Measurements from ENCODE around the gene SMARCC2.

SMARCC2 gene

GRCh38 chr12:56224102-56224701, 34.9 kb upstream of the SMARCC2 start, which contains the start of gene NABP2:
TSS of gene NABP2 (plus strand) at chr12:56224342. CDS start at chr12:56224857, 515 bp downstream.
- H3K27me3 ChIP-seq (ENCODE audit: insufficient read depth, low read length), result no peaks in the 10 kb centered on the region
- H3K27ac ChIP-seq (ENCODE audit: low read length), result peak within 1 kb of the TSS; percentile 46
- peaks cover 10% of the 10 kb centered on the region; the same call in 1 of the 2 replicates for H3K36me3 ChIP-seq (ENCODE audit: insufficient read depth, low read depth, low read length)
- H3K9me3 ChIP-seq (ENCODE audit: insufficient read depth, low read depth, low read length), result no peaks in the 10 kb centered on the region
- peaks cover 13% of the 10 kb centered on the region; the same call in 1 of the 2 replicates for H3K4me1 ChIP-seq (ENCODE audit: insufficient read depth, low read length)
- H3K4me3 ChIP-seq (ENCODE audit: low read length), result peak within 1 kb of the TSS; percentile 87
- H3K9ac ChIP-seq (ENCODE audit: low read depth, low read length), result peak within 1 kb of the TSS; percentile 88; the same call in 1 of the 2 replicates

- H3K4me1 ChIP-seq (ENCODE audit: insufficient read depth, low read length), result peaks cover 13% of the 10 kb centered on the region; the same call in 1 of the 2 replicates
- H3K9ac ChIP-seq (ENCODE audit: low read depth, low read length), result peak overlapping the region; percentile 64; the same call in 1 of the 2 replicates
- peak overlapping the region; percentile 50; the same call in 1 of the 2 replicates for H3K4me3 ChIP-seq (ENCODE audit: low read length)
- H3K27ac ChIP-seq (ENCODE audit: low read length), result peak overlapping the region; percentile 46
- H3K27me3 ChIP-seq (ENCODE audit: insufficient read depth, low read length), result no peaks in the 10 kb centered on the region
- peaks cover 10% of the 10 kb centered on the region; the same call in 1 of the 2 replicates for H3K36me3 ChIP-seq (ENCODE audit: insufficient read depth, low read depth, low read length)
- H3K9me3 ChIP-seq (ENCODE audit: insufficient read depth, low read depth, low read length), result no peaks in the 10 kb centered on the region
These were observed 34.4 kb upstream of the SMARCC2 start for GRCh38 chr12:56223571-56224101.

GRCh38 chr12:56222531-56222895, 33.2 kb upstream of the SMARCC2 start:
- peak overlapping the region; percentile 94; the same call in 1 of the 2 replicates for H3K9ac ChIP-seq (ENCODE audit: low read depth, low read length)
- H3K4me3 ChIP-seq (ENCODE audit: low read length), result peak overlapping the region; percentile 95
- H3K9me3 ChIP-seq (ENCODE audit: insufficient read depth, low read depth, low read length), result no peaks in the 10 kb centered on the region
- H3K27ac ChIP-seq (ENCODE audit: low read length), result peak overlapping the region; percentile 93
- no peaks in the 10 kb centered on the region for H3K27me3 ChIP-seq (ENCODE audit: insufficient read depth, low read length)
- H3K36me3 ChIP-seq (ENCODE audit: insufficient read depth, low read depth, low read length), result peaks cover 13% of the 10 kb centered on the region
- H3K4me1 ChIP-seq (ENCODE audit: insufficient read depth, low read length), result peaks cover 13% of the 10 kb centered on the region; the same call in 1 of the 2 replicates

GRCh38 chr12:56221757-56222530, 32.7 kb upstream of the SMARCC2 start, which contains the start of gene RNF41:
TSS of gene RNF41 (minus strand) at chr12:56221922. CDS start at chr12:56214047, 7,875 bp downstream.
- H3K4me1 ChIP-seq (ENCODE audit: insufficient read depth, low read length), result peaks cover 13% of the 10 kb centered on the region; the same call in 1 of the 2 replicates
- peak within 1 kb of the TSS; percentile 95 for H3K4me3 ChIP-seq (ENCODE audit: low read length)
- H3K9ac ChIP-seq (ENCODE audit: low read depth, low read length), result peak within 1 kb of the TSS; percentile 94

GRCh38 chr12:56221232-56221756, 32.0 kb upstream of the SMARCC2 start:
- H3K9ac ChIP-seq (ENCODE audit: low read depth, low read length), result peak overlapping the region; percentile 94
- H3K4me1 ChIP-seq (ENCODE audit: insufficient read depth, low read length), result peaks cover 13% of the 10 kb centered on the region; the same call in 1 of the 2 replicates

More at GRCh38 chr12:56221757-56222530, 32.7 kb upstream of the SMARCC2 start, which contains the start of gene RNF41:
- no peaks in the 10 kb centered on the region for H3K27me3 ChIP-seq (ENCODE audit: insufficient read depth, low read length)
- peaks cover 11% of the 10 kb centered on the region; the same call in 1 of the 2 replicates for H3K36me3 ChIP-seq (ENCODE audit: insufficient read depth, low read depth, low read length)
- H3K9me3 ChIP-seq (ENCODE audit: insufficient read depth, low read depth, low read length), result no peaks in the 10 kb centered on the region
- peak within 1 kb of the TSS; percentile 93 for H3K27ac ChIP-seq (ENCODE audit: low read length)

GRCh38 chr12:56220611-56221231, 31.4 kb upstream of the SMARCC2 start:
- Histone ChIP-seq H3K27ac (ENCODE audit: low read length) (peak overlapping the region; percentile 86), H3K27me3 (ENCODE audit: insufficient read depth, low read length) (no peaks in the 10 kb centered on the region), H3K4me1 (ENCODE audit: insufficient read depth, low read length) (peaks cover 13% of the 10 kb centered on the region; the same call in 1 of the 2 replicates), H3K4me3 (ENCODE audit: low read length) (peak overlapping the region; percentile 95), H3K9me3 (ENCODE audit: insufficient read depth, low read depth, low read length) (no peaks in the 10 kb centered on the region), H3K36me3 (ENCODE audit: insufficient read depth, low read depth, low read length) (peaks cover 16% of the 10 kb centered on the region), H3K9ac (ENCODE audit: low read depth, low read length) (peak overlapping the region; percentile 94)

More at GRCh38 chr12:56221232-56221756, 32.0 kb upstream of the SMARCC2 start:
- Histone ChIP-seq H3K4me3 (ENCODE audit: low read length) (peak overlapping the region; percentile 95), H3K27ac (ENCODE audit: low read length) (peak overlapping the region; percentile 86), H3K36me3 (ENCODE audit: insufficient read depth, low read depth, low read length) (peaks cover 15% of the 10 kb centered on the region), H3K27me3 (ENCODE audit: insufficient read depth, low read length) (no peaks in the 10 kb centered on the region), H3K9me3 (ENCODE audit: insufficient read depth, low read depth, low read length) (no peaks in the 10 kb centered on the region)

- Histone ChIP-seq H3K27ac (ENCODE audit: low read length) (no peak overlapping the region), H3K9me3 (ENCODE audit: insufficient read depth, low read depth, low read length) (no peaks in the 10 kb centered on the region), H3K27me3 (ENCODE audit: insufficient read depth, low read length) (no peaks in the 10 kb centered on the region), H3K36me3 (ENCODE audit: insufficient read depth, low read depth, low read length) (peaks cover 22% of the 10 kb centered on the region), H3K4me1 (ENCODE audit: insufficient read depth, low read length) (peaks cover 13% of the 10 kb centered on the region; the same call in 1 of the 2 replicates), H3K9ac (ENCODE audit: low read depth, low read length) (no peak overlapping the region), H3K4me3 (ENCODE audit: low read length) (no peak overlapping the region)
These were observed 30.6 kb upstream of the SMARCC2 start for GRCh38 chr12:56219840-56220239.

GRCh38 chr12:56216461-56216860, 27.2 kb upstream of the SMARCC2 start:
- no peaks in the 10 kb centered on the region for H3K27me3 ChIP-seq (ENCODE audit: insufficient read depth, low read length)
- no peak overlapping the region for H3K4me3 ChIP-seq (ENCODE audit: low read length)
- no peak overlapping the region for H3K9ac ChIP-seq (ENCODE audit: low read depth, low read length)
- H3K9me3 ChIP-seq (ENCODE audit: insufficient read depth, low read depth, low read length), result no peaks in the 10 kb centered on the region
- no peak overlapping the region for H3K27ac ChIP-seq (ENCODE audit: low read length)
- peaks cover 3% of the 10 kb centered on the region; the same call in 1 of the 2 replicates for H3K4me1 ChIP-seq (ENCODE audit: insufficient read depth, low read length)
- peaks cover 56% of the 10 kb centered on the region for H3K36me3 ChIP-seq (ENCODE audit: insufficient read depth, low read depth, low read length)

- Histone ChIP-seq H3K4me3 (ENCODE audit: low read length) (no peak overlapping the region), H3K4me1 (ENCODE audit: insufficient read depth, low read length) (no peaks in the 10 kb centered on the region), H3K9me3 (ENCODE audit: insufficient read depth, low read depth, low read length) (no peaks in the 10 kb centered on the region), H3K27ac (ENCODE audit: low read length) (no peak overlapping the region), H3K36me3 (ENCODE audit: insufficient read depth, low read depth, low read length) (peaks cover 78% of the 10 kb centered on the region), H3K9ac (ENCODE audit: low read depth, low read length) (no peak overlapping the region), H3K27me3 (ENCODE audit: insufficient read depth, low read length) (no peaks in the 10 kb centered on the region)
These were observed 24.6 kb upstream of the SMARCC2 start for GRCh38 chr12:56213878-56214277.

- H3K27me3 ChIP-seq (ENCODE audit: insufficient read depth, low read length), result no peaks in the 10 kb centered on the region
- no peak overlapping the region for H3K27ac ChIP-seq (ENCODE audit: low read length)
- H3K9me3 ChIP-seq (ENCODE audit: insufficient read depth, low read depth, low read length), result no peaks in the 10 kb centered on the region
- H3K9ac ChIP-seq (ENCODE audit: low read depth, low read length), result no peak overlapping the region
- peaks cover 84% of the 10 kb centered on the region for H3K36me3 ChIP-seq (ENCODE audit: insufficient read depth, low read depth, low read length)
- no peak overlapping the region for H3K4me3 ChIP-seq (ENCODE audit: low read length)
- H3K4me1 ChIP-seq (ENCODE audit: insufficient read depth, low read length), result no peaks in the 10 kb centered on the region
These were observed 23.1 kb upstream of the SMARCC2 start for GRCh38 chr12:56212361-56212760.

GRCh38 chr12:56208006-56208405, 18.7 kb upstream of the SMARCC2 start:
- no peaks in the 10 kb centered on the region for H3K9me3 ChIP-seq (ENCODE audit: insufficient read depth, low read depth, low read length)
- H3K4me1 ChIP-seq (ENCODE audit: insufficient read depth, low read length), result no peaks in the 10 kb centered on the region
- H3K9ac ChIP-seq (ENCODE audit: low read depth, low read length), result no peak overlapping the region
- H3K27ac ChIP-seq (ENCODE audit: low read length), result no peak overlapping the region
- no peak overlapping the region for H3K4me3 ChIP-seq (ENCODE audit: low read length)
- H3K36me3 ChIP-seq (ENCODE audit: insufficient read depth, low read depth, low read length), result peaks cover 82% of the 10 kb centered on the region
- H3K27me3 ChIP-seq (ENCODE audit: insufficient read depth, low read length), result no peaks in the 10 kb centered on the region
